ENCODE data around the gene ZBTB46.

Gene ZBTB46

GRCh38 chr20:63698739-63699465 is 132.2 kb downstream of the ZBTB46 start:
- no peak for TF ChIP-seq ZFX (IDR thresholded peaks at IDR 0.05)
- no peak for TF ChIP-seq CTCF (conservative IDR thresholded peaks at IDR 0.05)
- no peak overlapping the region for H3K27ac ChIP-seq

GRCh38 chr20:63697868-63698545 is 133.1 kb downstream of the ZBTB46 start:
- no peak for TF ChIP-seq ZFX (IDR thresholded peaks at IDR 0.05)
- no peak for TF ChIP-seq CTCF (conservative IDR thresholded peaks at IDR 0.05)
- H3K27ac ChIP-seq = no peak overlapping the region

- TF ChIP-seq CTCF (conservative IDR thresholded peaks at IDR 0.05) (no peak), ZFX (IDR thresholded peaks at IDR 0.05) (no peak)
- no peak overlapping the region for H3K27ac ChIP-seq
Observed at GRCh38 chr20:63697357-63697867, 133.7 kb downstream of the ZBTB46 start.

GRCh38 chr20:63696628-63697356 is 134.3 kb downstream of the ZBTB46 start, which contains the start of gene TNFRSF6B:
Gene TNFRSF6B, plus strand, starts transcription at chr20:63696652. Its CDS starts 116 bp downstream, at chr20:63696768.
- TF ChIP-seq ZFX (IDR thresholded peaks at IDR 0.05) = no peak
- TF ChIP-seq CTCF (conservative IDR thresholded peaks at IDR 0.05) = no peak
- H3K27ac ChIP-seq = no peak within 1 kb of the TSS

- TF ChIP-seq ZFX (IDR thresholded peaks at IDR 0.05) (no peak), CTCF (conservative IDR thresholded peaks at IDR 0.05) (no peak)
- no peak overlapping the region for H3K27ac ChIP-seq
Observed at GRCh38 chr20:63696306-63696627, 134.8 kb downstream of the ZBTB46 start.

- TF ChIP-seq CTCF (conservative IDR thresholded peaks at IDR 0.05) (no peak), ZFX (IDR thresholded peaks at IDR 0.05) (no peak)
- H3K27ac ChIP-seq = no peak overlapping the region
Observed at GRCh38 chr20:63695424-63696305, 135.4 kb downstream of the ZBTB46 start.

Data from C4-2B (cell line).